HepG2 (cell line): ENCODE results near the gene DMGDH. TPM values are rescaled to one million over a fixed set of nuclear protein-coding genes. Genes with fewer than 3 reads are reported as not detected.

Experiments
- AGO1 ChIP-seq: fragments of 200-400 bp; formaldehyde crosslinking; IDR thresholded peaks from 2 replicates; pipeline ENCODE4 v1.6.1; 2017; ENCODE audit warnings: mild to moderate bottlenecking, low read depth, low read length, moderate library complexity; ENCODE audit not compliant: poor library complexity, severe bottlenecking
- CHD2 ChIP-seq: IDR thresholded peaks from 2 replicates; pipeline ENCODE4 v1.6.1; 2011; ENCODE audit warnings: low read depth, low read length, improper control_type of control experiment
- EZH2 ChIP-seq: conservative IDR thresholded peaks from 2 replicates; pipeline ENCODE4 v1.6.1; 2012; ENCODE audit warnings: mild to moderate bottlenecking, low read depth, low read length, moderate library complexity
- HNRNPK ChIP-seq: fragments of 200-400 bp; formaldehyde crosslinking; IDR thresholded peaks from 2 replicates; pipeline ENCODE4 v1.6.1; 2018; ENCODE audit warnings: low read length, low read depth, moderate library complexity, mild to moderate bottlenecking; ENCODE audit not compliant: poor library complexity, severe bottlenecking
- HOXA3 ChIP-seq: sonication (generic); formaldehyde crosslinking; IDR thresholded peaks from 2 replicates; pipeline ENCODE4 v1.5.0; 2020; ENCODE audit warnings: missing genetic modification reagents
- MAFG ChIP-seq: sonication (generic); formaldehyde crosslinking; IDR thresholded peaks from 2 replicates; pipeline ENCODE4 v1.5.1; 2020; ENCODE audit warnings: mild to moderate bottlenecking, missing genetic modification reagents
- MTERF4 ChIP-seq: sonication (generic); formaldehyde crosslinking; IDR thresholded peaks from 2 replicates; pipeline ENCODE4 v1.8.0; 2023; ENCODE audit warnings: mild to moderate bottlenecking, missing genetic modification reagents
- NFE2 ChIP-seq: sonication (generic); formaldehyde crosslinking; IDR thresholded peaks from 2 replicates; pipeline ENCODE4 v1.4.0; 2020; ENCODE audit warnings: missing genetic modification reagents
- POLR2AphosphoS5 ChIP-seq: IDR thresholded peaks from 2 replicates; pipeline ENCODE4 v1.6.1; 2012; ENCODE audit warnings: low read depth, low read length
- PRPF4 ChIP-seq: fragments of 200-400 bp; formaldehyde crosslinking; IDR thresholded peaks from 2 replicates; pipeline ENCODE4 v1.6.1; 2016; ENCODE audit warnings: low read length, low read depth; ENCODE audit not compliant: poor library complexity, severe bottlenecking
- TBX2 ChIP-seq: sonication (generic); formaldehyde crosslinking; IDR thresholded peaks from 2 replicates; pipeline ENCODE4 v1.5.0; 2020; ENCODE audit warnings: missing genetic modification reagents, mild to moderate bottlenecking, borderline replicate concordance
- ZBTB4 ChIP-seq: sonication (generic); formaldehyde crosslinking; IDR thresholded peaks from 2 replicates; pipeline ENCODE4 v1.4.0; 2020; ENCODE audit warnings: missing genetic modification reagents, mild to moderate bottlenecking, borderline replicate concordance
- ZNF142 ChIP-seq: sonication (generic); formaldehyde crosslinking; IDR thresholded peaks from 2 replicates; pipeline ENCODE4 v1.4.0; 2020; ENCODE audit warnings: missing genetic modification reagents
- ZNF296 ChIP-seq: sonication (generic); formaldehyde crosslinking; conservative IDR thresholded peaks from 2 replicates; pipeline ENCODE4 v1.5.0; 2020; ENCODE audit warnings: mild to moderate bottlenecking, missing genetic modification reagents
- ZNF33B ChIP-seq: sonication (generic); formaldehyde crosslinking; IDR thresholded peaks from 2 replicates; pipeline ENCODE4 v1.5.1; 2020; ENCODE audit warnings: mild to moderate bottlenecking, missing genetic modification reagents
- ZNF383 ChIP-seq: sonication (generic); formaldehyde crosslinking; IDR thresholded peaks from 2 replicates; pipeline ENCODE4 v1.4.0; 2020; ENCODE audit warnings: missing genetic modification reagents, mild to moderate bottlenecking, borderline replicate concordance
- ZNF430 ChIP-seq: sonication (generic); formaldehyde crosslinking; IDR thresholded peaks from 2 replicates; pipeline ENCODE4 v1.9.0; 2021; ENCODE audit warnings: mild to moderate bottlenecking, missing genetic modification reagents
- polyA plus RNA-seq, 8 experiments: library from polyadenylated mRNA; depleted of rRNA in 3 of 8; stranded (reverse) in 7 of 8; unstranded in 1 of 8; fragments of >200 nt; fragmentation: Illumina TruSeq in 4 of 8; extraction: Trizol in 4 of 8; gene quantifications; 2 replicates each; pipeline versions ENCODE4 v1.2.1 to v1.2.3, GENCODE V29; 2011 to 2016; ENCODE audit warnings: low read depth in 4 of 8, missing spikeins in 1 of 8, mixed read lengths in 1 of 8; ENCODE audit not compliant: insufficient read depth in 1 of 8
- total RNA-seq, 5 experiments: library from RNA; depleted of rRNA; stranded (reverse); fragments of >200 nt; fragmentation: Illumina TruSeq; extraction: Trizol; gene quantifications; 2 replicates each; pipeline ENCODE4 v1.2.3, GENCODE V29; 2016; ENCODE audit warnings: low read depth in 1 of 5

DMGDH gene
- total and polyA plus RNA-seq, 2 of the 13 experiments (the other 11 are each of a cell fraction or from before 2014, with no cell fraction given): 3.6 to 7.9 TPM

- TF ChIP-seq EZH2 (no peak), HNRNPK (peak; percentile 89), POLR2AphosphoS5 (peak; percentile 63; the same call in 1 of the 2 replicates), ZNF296 (CRISPR knock-in tag) (no peak), PRPF4 (no peak), CHD2 (no peak), ZBTB4 (CRISPR knock-in tag) (no peak), MAFG (no peak), ZNF383 (no peak), ZNF142 (CRISPR knock-in tag) (0 out of 2 replicates have a peak, but pooled peaks have one; percentile 57), MTERF4 (CRISPR knock-in tag) (peak; percentile 78; the same call in 1 of the 2 replicates), NFE2 (CRISPR knock-in tag) (no peak), AGO1 (no peak), TBX2 (CRISPR knock-in tag) (peak; percentile 44; the same call in 1 of the 2 replicates), ZNF33B (CRISPR knock-in tag) (no peak), ZNF430 (CRISPR knock-in tag) (no peak), HOXA3 (peak; percentile 42; the same call in 1 of the 2 replicates)
These were observed 84.9 kb downstream of the DMGDH start (continued) for GRCh38 chr5:78984439-78985115.
